NCI-H1930 (cell line): Measurements from ENCODE around the gene ARFRP1.

Experiments used
- DNase-seq, 2 experiments: peaks; one replicate each; lab custom pipeline; 2025; lab: John Stamatoyannopoulos, UW

The ARFRP1 gene

GRCh38 chr20:63707558-63708300, at the start of gene ARFRP1, which contains the start of gene ZGPAT:
ARFRP1 (minus strand) TSS chr20:63707976; CDS start chr20:63707091, 885 bp downstream.
ZGPAT (plus strand) TSS chr20:63708039; CDS start chr20:63708581, 542 bp downstream.
- peak; percentile 79 to 93 for DNase-seq

GRCh38 chr20:63756648-63756991, 48.8 kb upstream of the ARFRP1 start:
- DNase-seq, result no peak

- DNase-seq, result no peak
These were observed 48.3 kb upstream of the ARFRP1 start for GRCh38 chr20:63755933-63756647.

GRCh38 chr20:63754008-63754407, 46.2 kb upstream of the ARFRP1 start:
- DNase-seq, result no peak

GRCh38 chr20:63753381-63753780, 45.6 kb upstream of the ARFRP1 start:
- DNase-seq, result no peak

GRCh38 chr20:63752411-63753101, 44.8 kb upstream of the ARFRP1 start:
- DNase-seq, result no peak

GRCh38 chr20:63751471-63752271, 43.9 kb upstream of the ARFRP1 start:
- DNase-seq, result no peak

- no peak for DNase-seq
These were observed 43.2 kb upstream of the ARFRP1 start for GRCh38 chr20:63750807-63751470.

GRCh38 chr20:63749597-63750508, 42.1 kb upstream of the ARFRP1 start:
- DNase-seq, result no peak

- no peak for DNase-seq
These were observed 41.1 kb upstream of the ARFRP1 start for GRCh38 chr20:63748934-63749270.

- DNase-seq, result no peak
These were observed 40.5 kb upstream of the ARFRP1 start for GRCh38 chr20:63748070-63748933.

- no peak for DNase-seq
These were observed 39.9 kb upstream of the ARFRP1 start for GRCh38 chr20:63747622-63748069.

- no peak for DNase-seq
These were observed 39.1 kb upstream of the ARFRP1 start for GRCh38 chr20:63746751-63747315.

- no peak for DNase-seq
These were observed 38.4 kb upstream of the ARFRP1 start for GRCh38 chr20:63745961-63746731.

GRCh38 chr20:63745424-63745805, 37.6 kb upstream of the ARFRP1 start:
- DNase-seq, result no peak

- no peak for DNase-seq
These were observed 37.0 kb upstream of the ARFRP1 start for GRCh38 chr20:63744574-63745423.

- no peak for DNase-seq
These were observed 36.4 kb upstream of the ARFRP1 start for GRCh38 chr20:63744158-63744557.
